ENCODE measurements around the gene RSPH10B2.
A peak's percentile ranks its signal among the peaks of the same experiment; 100 is the strongest.
"Not testable (repeated sequence)": the region's sequence is repeated elsewhere in the genome, so short reads cannot be mapped to it uniquely, and the experiment has no call there.

The RSPH10B2 gene

DNA sequence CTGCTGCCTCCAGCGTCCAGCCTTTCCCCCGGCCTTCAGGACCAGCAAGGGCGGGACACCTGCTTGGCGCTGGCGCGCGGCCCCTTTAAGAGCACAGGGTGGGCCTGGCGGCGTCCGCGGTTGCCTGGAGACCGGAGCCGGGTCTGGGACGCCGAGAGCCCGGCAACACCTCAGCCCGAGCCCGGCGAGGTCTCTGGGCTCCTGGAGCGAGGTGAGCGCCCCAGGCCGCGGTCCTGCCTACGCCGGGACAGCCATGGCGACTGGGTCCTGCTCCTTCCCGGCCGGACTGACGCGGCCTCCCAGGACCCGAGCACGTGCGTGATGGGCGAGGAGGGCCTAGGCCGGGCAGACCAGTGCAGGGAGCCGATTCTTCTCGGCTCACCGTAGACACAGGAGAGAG is at the start of gene RSPH10B2:
RSPH10B2 (plus strand) TSS at position 140 of the 400 bp plus-strand sequence. CDS start 3,575 bp downstream, outside the sequence.
- DNase-seq, result not testable (repeated sequence)

DNA sequence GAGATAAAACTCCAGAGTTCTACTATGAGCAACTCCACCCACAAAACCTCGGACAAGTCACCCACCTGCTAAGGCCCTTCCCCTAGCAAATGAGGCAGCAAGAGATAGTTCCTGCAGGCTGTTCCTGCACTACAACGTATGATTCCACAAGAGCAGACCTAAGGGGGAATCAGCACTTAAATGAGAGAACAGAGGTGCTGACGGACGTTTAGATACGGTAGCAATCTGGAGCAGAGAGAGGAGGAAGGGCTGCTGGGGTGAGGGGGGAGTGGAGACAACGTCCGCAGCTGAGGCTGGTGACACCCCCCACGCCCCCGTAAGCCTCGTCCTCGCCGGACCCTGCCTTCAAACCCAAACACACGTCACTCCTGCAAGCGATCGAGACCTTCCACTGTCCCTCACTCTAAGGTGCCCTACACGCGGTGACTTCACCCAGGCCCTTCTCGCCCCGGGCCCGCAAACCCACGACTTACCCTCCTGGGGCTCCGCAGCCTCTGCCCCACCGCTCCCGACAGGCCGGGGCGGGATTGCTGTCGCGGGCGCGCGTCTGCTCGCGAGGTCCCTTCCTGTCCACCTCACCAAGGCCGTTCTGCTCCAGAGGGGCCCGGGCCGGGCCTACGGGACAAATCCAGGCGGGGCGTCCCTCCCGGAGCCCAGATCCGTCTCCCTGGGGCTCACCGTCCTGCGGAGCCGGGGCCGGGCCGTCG is 47.8 kb upstream of the RSPH10B2 start:
- DNase-seq, result no peak

DNA sequence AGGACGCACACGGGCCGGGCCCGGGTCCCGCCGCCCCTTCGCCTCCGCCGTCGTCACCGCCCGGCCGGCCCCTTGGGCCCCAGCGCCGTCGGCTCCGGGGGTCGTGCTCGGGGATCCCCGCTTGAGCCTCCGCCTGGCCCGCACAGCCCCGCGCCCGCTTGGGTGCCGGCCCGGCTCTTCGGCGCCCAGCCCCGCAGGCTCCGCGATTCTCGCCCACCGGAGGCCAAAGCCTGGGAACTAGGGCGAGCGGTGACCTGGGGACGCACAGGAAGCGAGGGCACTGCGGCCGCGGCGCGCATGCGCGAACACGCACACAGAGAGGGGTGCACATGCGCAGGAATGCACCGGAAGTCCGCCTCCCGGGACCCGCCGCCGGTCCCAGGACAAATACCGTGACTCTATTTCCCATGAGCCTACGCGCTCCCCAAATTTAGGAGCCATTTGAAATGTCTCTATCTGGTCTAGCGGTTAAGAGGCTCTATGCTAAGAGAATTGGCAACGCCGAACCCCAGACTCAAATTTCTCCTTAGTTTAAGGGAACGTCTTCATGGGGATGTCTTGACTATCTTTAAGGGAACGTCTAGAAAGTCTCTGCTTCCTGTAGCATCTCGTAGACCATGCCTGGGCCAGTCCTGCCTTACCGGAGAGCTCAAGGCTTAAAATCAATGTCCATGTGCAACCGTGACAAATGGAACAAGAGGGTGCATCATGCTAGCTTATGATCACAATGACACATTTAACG is 47.1 kb upstream of the RSPH10B2 start, which contains the start of gene ZNF12:
ZNF12 (minus strand) TSS at position 282 of the 742 bp plus-strand sequence. CDS start 1,774 bp downstream, outside the sequence.
- peak; percentile 85 for DNase-seq

DNA sequence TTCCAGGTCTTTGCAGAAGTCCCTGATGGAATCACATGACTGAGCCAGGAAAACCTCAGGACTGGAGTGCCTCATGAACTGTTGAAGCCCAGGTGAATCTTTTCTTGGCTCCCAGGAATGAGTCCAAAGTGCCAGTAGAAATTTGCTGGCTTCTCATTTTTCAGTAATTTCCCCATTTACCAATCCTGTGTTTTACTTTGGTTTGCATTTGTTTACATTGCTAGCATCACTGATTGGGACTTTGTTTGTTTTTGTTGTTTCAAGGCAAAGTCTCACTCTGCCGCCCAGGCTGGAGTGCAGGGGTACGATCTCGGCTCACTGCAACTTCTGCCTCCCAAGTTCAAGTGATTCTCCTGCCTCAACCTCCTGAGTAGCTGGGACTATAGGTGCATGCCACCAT is 45.6 kb upstream of the RSPH10B2 start:
- no peak for DNase-seq

DNA sequence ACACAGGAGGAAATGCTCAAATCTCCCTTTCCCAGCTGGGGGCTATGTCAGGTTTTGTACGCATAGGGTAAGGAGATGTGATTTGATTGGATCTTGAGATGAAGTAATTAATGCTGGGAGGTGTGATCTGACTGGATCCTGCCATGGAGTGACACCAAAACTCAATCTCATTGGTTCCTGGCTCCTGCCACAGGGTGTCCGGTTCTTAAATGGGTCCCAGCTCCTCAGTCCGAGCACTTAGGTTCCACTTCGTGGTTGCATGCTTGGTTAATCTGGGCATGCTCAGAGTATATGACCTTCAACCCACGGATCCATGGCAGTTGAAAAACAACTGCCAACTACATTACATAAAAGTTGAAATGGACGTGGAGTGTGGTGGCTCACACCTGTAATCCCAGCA is 44.1 kb upstream of the RSPH10B2 start:
- DNase-seq, result peak; percentile 20

DNA sequence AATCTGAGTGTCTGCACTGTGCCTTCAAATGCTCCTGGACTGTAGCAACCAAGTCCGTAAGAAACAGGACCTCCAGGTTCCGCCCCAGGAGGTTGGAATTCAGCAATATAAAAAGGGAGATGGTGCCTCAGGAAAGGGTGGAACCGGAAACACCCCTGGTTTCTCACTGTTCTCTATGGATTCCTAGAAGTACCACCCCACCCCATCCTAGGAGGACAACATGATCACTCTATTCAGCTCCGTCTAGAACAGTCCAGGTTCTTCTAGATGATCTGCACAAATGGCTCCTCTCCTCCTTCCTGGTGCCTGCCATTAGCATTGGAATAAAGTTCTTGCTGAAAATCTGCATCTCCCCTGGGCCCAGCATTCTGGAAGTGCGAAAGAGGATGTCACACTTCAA is 39.5 kb upstream of the RSPH10B2 start:
- no peak for DNase-seq

DNA sequence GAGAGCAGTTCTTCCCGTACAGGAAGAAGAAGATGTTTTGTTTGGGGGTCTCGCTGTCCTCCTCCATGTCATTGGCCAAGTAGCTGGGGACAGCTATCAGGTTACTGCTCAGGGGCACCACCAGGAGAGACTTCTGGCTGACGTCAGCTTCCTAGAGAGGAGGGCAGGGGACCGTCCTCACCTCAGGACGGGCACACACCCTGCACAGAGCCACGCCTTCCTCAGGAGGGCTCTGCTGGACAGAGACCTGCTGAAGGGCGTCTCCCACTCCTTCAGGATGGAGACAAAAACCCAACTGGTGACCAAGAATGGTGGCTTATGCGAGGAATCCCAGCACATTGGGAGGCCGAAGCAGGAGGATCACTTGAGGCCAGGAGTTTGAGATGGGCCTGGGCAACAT is 38.0 kb upstream of the RSPH10B2 start:
- DNase-seq, result not testable (repeated sequence)

DNA sequence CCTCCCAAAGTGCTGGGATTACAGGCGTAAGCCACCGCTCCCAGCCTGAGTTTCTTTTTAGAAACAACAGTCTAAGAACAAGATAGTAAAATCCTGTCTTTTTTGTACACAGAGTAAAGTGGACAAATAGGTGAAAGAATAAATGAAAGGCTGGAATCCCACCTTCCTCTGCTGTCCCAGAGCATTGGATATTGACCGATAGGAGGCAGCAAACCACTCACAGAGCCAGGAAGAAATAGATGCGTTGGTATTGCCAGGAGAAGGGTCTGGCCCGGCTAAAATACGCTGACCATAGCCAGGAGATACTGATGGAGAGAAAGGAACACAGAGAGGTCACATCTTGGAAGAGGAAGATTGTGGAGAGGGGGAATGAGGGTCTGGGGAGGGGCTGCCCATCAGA is 35.8 kb upstream of the RSPH10B2 start:
- no peak for DNase-seq

DNA sequence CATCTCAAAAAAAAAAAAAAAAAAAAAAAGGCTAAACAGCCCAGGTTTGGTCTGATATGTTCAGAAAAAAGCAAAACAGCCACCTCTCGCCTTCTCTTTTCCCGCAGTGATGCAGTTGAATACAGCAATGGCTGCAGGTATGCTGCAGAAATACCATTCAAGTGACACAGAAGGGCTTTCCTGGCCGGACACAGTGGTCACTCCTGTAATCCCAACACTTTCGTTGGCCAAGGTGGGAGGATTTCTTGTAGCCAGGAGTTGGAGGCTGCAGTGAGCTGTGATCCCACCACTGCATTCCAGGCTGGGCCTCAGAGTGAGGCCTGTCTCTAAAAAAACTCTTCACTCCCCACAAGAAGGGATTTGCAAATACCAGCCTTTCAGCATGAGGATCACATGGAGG is 29.6 kb upstream of the RSPH10B2 start:
- DNase-seq, result not testable (repeated sequence)

DNA sequence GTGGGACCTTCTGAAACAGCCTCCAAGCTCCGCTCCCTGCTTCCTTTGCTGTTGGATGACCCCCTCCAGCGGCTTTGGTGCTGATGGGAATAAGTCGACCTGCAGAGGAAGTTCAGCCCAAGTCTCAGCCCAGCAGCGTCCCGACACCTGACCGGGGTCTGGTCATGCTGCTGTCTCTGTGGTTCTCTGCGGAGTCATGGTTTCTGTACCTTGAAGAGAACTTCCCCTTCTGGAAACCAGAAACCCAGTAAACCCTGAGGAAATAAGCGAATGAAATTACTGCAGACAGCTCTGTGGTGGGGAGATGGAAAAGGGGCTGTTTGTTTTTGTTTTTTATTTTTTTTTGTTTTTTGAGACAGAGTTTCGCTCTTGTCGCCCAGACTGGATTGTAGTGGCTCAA is 28.9 kb upstream of the RSPH10B2 start:
- no peak for DNase-seq

DNA sequence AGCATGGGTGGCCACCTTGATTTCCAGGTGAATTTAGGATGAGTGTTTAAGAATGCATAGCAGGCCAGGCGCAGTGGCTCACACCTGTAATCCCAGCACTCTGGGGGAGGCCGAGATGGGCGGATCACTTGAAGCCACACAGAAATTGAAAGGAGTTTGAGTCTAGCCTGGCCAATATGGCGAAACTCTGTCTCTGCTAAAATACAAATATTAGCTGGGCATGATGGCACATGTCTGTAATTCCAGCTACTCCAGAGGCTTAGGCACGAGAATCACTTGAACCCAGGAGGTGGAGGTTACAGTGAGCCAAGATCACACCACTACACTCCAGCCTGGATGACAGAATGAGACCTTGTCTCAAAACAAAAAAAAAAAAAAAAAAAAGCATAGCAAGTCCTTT is 27.6 kb upstream of the RSPH10B2 start:
- not testable (repeated sequence) for DNase-seq

DNA sequence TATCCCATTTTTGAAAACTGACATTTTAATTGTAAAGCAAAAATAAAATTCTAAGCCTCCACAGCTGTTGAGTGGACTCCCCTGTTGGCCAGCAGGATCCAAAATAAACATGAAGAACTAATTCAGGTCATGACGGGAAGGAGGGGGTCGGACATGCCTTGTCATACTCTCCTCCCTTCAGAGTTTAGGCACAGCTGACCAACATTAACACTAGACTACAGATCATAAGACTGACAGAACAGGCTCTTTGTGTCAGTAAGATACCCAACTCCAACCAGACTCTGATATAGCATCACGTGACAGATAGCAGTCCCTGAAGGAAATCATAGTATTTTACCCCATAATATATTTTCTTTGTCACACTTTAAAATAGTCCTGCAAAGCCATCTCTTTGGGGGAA is 26.2 kb upstream of the RSPH10B2 start:
- DNase-seq, result no peak

DNA sequence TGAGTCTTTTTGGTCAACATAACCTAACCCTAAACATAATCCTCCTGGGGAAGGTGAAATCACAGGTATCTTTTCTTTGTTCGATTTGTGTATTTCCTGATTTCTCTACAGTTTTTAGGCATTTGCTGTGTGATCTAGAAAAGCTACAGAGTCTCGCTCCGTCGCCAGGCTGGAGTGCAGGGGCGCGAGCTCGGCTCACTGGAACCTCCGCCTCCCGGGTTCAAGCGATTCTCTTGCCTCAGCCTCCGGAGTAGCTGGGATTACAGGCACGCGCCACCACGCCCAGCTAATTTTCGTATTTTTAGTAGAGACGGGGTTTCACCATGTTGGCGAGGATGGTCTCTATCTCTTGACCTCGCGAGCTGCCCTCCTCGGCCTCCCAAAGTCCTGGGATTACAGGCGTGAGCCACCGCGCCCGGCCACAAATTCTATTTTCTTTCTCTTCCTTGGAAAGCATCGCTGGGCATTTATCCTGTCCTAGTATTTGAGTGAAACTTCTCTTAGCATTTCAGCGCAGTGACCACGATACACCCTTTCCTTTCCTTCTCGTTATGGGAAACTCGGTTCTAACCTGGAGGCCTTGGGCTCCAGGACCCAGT is 24.9 kb upstream of the RSPH10B2 start:
- DNase-seq, result not testable (repeated sequence)

DNA sequence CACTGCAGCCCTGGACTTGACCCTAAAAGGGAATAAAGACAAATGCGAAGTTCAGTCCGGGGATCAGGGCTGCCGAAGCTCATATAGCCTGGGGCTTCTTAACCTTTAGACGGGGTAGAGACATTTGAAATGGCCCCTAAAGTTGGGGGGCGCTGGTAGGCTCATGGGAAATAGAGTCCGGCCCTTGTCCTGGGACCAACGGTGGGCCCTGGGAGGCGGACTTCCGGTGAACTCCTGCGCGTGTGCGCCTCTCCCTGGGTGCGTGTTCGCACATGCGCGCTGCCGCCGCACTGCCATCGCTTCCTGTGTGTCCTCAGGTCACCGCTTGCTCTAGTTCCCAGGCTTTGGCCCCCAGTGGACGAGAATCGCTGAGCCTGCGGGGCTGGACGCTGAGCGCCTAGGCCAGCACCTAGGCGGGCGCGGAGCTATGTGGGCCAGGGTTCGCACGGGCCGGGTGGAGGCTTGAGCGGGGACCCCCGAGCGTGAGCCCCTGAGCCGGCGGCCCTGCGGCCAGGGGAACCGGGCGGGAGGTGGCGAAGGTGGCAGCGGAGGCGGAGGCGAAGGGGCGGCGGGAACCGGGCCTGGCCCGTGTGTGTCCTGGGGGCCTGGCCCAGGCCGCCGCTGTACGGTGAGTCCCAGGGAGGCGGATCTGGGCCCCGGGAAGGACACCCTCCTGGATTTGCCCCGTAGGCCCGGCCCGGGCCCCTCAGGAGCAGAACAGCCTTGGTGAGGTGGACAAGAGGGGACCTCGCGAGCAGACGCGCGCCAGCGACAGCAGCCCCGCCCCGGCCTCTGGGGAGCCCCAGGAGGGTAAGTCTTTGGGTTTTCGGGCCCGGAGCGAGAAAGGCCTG is 24.2 kb upstream of the RSPH10B2 start:
- peak; percentile 79 for DNase-seq

DNA sequence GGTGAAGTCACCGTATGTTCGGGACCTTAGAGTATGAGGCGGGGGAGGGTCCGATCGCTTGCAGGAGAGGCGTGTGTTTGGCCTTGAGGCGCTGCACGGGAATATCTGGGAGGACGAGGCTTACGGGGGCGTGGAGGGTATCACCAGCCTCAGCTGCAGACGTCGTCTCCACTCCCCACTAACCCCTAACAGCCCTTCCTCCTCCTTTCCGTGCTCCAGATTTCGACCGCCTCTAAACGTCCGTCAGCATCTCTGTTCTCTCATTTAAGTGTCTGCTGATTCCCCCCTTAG is 23.6 kb upstream of the RSPH10B2 start:
- DNase-seq, result no peak

DNA sequence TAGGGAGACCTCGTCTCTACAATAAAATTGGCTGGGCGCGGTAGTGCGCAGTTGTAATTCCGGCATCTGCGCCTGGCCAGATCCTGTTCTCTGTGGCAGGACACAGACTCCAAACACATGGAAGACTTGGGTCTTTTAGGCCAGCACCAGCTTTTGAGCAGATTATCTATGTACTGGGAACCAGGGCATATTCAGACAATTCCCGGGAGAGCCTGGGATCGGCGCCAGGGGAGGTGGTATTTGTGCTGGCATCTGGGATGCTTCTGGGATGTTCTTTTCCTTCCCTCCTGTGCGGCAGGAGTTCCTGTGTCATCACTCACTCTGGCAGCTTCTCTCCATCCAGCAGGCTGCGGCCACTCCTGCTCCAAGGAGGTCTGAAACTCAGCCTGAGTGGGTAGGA is 15.5 kb upstream of the RSPH10B2 start:
- DNase-seq, result not testable (repeated sequence)

DNA sequence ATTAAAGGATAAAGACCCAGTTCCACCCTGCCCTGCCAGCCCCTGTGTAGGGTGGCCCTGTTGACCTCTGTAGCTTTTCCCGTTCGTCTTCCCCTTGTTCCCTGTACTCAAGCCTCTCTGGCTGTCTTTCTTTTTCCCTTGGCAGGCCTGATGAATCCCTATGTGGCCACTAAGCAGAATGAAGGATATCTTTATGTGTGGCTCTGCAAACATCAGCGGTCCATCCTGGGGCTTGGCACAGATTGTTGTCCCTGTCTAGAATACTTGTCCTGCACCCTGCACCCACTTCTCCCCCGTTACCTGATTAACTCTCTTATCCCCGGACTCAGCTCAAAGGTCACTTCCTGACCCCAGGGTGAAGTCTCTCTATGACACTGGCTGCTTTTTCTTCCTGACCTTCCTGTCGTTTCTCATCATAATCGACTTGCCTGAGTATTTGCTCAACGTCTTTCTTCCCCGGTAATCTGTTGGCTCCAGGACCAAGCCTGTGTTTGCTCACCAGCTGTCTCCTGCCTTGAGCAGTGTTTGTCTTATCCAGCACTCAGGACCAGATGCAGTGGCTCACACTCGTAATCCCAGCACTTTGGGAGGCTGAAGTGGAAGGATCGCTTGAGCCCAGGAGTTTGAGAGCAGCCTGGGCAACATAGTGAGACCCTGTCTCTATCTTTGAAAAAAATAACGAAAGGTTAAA is 9.3 kb upstream of the RSPH10B2 start:
- not testable (repeated sequence) for DNase-seq

DNA sequence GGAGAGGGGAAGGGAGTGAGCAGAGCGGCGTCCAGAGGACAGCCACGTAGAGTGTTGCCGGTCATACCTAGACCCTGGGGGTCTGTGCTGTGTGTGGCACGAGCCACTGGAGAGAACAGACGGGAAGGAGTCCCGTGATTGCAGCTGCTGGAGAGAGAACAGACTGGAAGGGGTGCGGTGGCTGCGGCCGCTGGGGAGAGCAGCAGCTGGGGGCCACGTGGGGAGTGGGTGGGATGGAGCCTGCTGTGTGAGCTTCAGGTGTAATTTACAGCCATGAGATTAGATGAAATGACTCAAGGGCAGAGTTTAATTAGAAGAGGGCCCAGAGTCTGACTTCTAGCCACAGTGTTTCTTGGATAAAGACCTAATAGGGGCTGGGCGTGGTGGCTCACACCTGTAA is 4.6 kb upstream of the RSPH10B2 start:
- not testable (repeated sequence) for DNase-seq

DNA sequence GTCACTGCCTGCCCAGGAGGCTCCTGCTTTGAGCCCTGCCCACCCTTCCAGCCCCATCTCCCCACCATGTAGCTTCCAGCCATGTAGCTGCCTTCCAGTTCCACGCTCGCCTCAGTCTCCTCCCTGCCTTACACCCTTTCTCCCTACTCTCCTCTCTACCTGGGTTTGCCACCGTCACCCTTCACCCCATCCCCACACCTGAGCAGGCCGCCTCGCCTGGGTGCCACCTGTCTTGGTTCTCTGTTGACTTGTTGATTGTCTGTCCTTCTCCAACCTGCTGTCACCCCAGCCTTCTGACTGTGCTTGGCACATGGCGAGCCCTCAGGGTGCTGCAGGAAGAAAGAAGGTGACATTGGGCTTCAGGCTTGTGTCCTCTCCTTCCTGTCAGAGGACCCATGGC is 3.7 kb upstream of the RSPH10B2 start:
- not testable (repeated sequence) for DNase-seq

DNA sequence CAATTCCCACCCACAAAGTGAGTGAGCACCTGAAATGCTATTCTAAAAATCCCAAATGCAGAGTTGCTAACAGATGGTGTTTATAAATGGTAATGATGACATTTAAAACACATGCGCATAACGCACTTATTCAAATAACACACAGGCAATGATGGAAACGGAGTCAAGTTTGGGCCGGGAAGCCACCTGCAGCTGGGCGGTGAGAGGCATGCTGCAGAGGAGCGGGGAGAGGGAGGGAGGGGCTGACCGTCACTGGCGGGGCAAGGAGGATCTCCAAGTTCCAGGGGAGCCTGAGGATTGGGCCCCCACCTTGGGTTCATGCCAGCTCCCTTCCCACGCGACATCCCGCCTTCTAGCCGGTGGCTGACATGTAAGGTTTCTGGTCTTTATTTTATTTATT is 7.3 kb downstream of the RSPH10B2 start:
- not testable (repeated sequence) for DNase-seq

DNA sequence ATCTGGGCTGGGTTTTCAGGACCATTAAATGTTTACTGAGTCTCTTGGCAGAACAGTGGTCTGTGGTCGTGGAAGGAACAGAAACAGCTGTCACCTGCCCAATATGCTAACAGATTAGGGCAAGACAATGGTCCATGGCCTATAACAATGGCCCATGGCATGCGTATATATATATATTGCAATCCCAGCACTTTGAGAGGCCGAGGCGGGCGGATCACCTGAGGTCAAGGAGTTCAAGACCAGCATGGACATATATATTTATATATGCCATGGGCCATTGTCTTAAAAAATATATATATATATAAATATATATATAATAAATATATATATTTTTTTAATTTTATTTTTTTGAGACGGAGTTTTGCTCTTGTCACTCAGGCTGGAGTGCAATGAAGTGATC is 27.7 kb downstream of the RSPH10B2 start:
- not testable (repeated sequence) for DNase-seq

DNA sequence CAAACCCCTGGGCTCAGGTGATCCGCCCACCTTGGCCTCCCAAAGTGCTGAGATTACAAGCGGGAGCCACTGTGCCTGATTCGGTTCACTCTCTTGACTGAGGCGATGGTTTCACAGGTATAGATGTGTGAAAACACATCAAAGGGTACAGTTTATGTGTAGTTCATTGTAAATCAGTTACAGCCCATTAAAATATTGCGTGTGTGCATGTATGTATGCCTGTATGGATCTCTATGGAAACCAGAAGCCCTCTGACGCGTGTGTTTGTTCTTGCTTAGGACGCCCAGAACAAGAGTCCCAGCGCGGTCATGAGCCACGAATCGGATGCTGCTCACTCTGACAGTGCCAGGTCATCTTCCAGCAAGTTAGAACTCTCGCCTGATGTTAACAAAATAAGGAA is 35.5 kb downstream of the RSPH10B2 start:
- not testable (repeated sequence) for DNase-seq

Data from COR-L47 (cell line).